GM19452 (cell line): Measurements from ENCODE around the gene RASGRP4.
"Not testable (repeated sequence)": the region's sequence is repeated elsewhere in the genome, so short reads cannot be mapped to it uniquely, and the experiment has no call there.

Experiments
- ATAC-seq: cut with Tn5 transposase; IDR thresholded peaks from one replicate; pipeline ENCODE4 v1.9.1; 2021; ENCODE audit not compliant: unreplicated experiment

The RASGRP4 gene

GRCh38 chr19:38375098-38375493 lies 50.9 kb downstream of the RASGRP4 start:
- no peak for ATAC-seq

GRCh38 chr19:38374332-38375097 lies 51.5 kb downstream of the RASGRP4 start, which contains the start of gene PSMD8:
PSMD8 (plus strand) TSS chr19:38374571; CDS start chr19:38374602, 31 bp downstream.
- ATAC-seq = peak; percentile 95

GRCh38 chr19:38373907-38374331 lies 52.1 kb downstream of the RASGRP4 start:
- ATAC-seq = peak; percentile 1

- ATAC-seq = no peak
Measured at GRCh38 chr19:38371081-38371480, 54.9 kb downstream of the RASGRP4 start.

DNA sequence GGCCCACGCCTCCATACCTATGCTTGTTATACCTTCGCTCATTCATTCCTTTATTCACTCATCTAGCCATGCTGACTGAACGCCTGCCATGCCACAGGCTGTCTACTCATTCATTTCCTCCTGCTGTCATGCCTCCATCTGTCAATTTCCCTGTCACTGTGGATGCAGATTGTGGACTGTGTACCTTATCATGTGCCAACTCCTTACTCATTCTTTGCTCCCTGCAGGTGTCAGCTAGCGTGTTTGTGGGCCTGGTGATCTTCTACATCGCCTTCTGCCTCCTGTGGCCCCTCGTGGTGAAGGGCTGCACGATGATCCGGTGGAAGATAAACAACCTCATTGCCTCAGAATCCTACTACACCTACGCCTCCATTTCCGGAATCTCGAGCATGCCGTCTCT lies 55.7 kb downstream of the RASGRP4 start:
- ATAC-seq = no peak

- ATAC-seq = no peak
Measured at GRCh38 chr19:38369584-38369983, 56.4 kb downstream of the RASGRP4 start.

DNA sequence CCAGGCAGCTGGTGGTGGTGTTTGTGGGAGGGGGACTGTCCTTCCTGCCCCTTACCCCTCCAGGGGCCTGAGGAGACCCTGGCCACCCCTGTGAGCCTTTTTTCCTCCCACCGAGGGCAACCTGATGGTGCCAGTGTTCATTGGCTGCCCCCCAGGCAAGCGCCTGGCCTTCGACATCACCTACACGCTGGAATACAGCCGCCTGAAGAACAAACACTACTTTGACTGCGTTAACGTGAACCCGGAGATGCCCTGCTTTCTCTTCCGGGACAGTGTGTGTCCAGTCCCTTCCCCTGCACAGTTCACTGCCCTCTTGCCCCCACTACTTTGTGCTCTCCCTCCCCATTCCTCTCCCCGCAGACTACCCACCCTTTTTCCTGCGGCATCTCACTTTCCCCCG lies 59.0 kb downstream of the RASGRP4 start:
- ATAC-seq = no peak

GRCh38 chr19:38362946-38363688 lies 62.9 kb downstream of the RASGRP4 start:
- ATAC-seq = not testable (repeated sequence)

DNA sequence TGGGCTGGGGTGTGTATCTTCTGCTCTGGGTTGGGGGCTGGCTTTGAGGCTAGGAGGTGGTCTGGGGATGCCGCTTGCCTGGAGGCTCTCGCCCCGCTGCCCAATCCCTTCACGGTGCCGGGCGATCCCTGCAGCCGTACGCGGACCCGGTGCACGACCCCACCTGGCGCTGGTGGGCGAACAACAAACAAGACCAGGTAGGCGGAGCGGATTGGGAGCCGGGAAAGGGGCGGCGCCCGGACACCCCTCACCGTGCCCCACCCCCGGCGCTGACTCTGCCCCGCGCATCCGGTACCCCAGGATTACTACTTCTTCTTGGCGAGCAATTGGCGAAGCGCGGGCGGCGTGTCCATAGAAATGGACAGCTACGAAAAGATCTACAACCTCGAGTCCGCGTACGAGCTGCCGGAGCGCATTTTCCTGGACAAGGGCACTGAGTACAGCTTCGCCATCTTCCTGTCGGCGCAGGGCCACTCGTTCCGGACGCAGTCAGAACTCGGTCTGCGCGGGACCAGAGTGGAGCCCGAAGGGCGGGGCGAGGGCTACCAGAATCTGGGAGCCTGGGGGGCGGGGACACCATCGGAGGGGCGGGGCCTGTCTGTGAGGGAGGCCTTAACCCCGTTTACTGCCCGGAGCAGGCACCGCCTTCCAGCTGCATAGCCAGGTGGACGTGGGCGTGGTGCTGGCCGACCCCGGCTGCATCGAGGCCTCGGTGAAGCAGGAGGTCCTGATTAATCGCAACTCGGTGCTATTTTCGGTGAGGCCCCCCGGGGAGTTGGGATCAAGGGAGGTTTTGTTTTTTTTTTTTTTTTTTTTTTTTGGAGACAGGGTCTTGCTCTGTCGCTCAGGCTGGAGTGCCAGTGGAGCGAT lies 63.7 kb downstream of the RASGRP4 start:
- ATAC-seq = no peak

DNA sequence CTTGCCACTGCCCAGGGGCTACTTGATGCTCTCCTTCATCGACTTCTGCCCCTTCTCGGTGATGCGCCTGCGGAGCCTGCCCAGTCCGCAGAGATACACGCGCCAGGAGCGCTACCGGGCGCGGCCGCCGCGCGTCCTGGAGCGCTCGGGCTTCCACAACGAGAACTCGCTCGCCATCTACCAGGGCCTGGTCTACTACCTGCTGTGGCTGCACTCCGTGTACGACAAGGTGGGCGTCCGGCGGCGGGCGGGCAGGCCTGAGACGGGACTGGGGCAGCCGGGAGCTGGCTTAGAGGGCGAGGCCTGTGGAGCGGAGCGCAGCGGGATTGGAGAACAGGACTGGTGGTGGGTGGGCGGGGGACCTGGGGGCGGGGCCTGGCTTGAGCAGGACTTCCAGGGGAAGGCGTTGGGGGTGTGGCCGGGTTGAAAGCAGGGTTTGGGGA lies 64.4 kb downstream of the RASGRP4 start:
- ATAC-seq = no peak

GRCh38 chr19:38360839-38361631 lies 65.0 kb downstream of the RASGRP4 start:
- ATAC-seq = no peak

GRCh38 chr19:38360351-38360750 lies 65.7 kb downstream of the RASGRP4 start:
- ATAC-seq = no peak

DNA sequence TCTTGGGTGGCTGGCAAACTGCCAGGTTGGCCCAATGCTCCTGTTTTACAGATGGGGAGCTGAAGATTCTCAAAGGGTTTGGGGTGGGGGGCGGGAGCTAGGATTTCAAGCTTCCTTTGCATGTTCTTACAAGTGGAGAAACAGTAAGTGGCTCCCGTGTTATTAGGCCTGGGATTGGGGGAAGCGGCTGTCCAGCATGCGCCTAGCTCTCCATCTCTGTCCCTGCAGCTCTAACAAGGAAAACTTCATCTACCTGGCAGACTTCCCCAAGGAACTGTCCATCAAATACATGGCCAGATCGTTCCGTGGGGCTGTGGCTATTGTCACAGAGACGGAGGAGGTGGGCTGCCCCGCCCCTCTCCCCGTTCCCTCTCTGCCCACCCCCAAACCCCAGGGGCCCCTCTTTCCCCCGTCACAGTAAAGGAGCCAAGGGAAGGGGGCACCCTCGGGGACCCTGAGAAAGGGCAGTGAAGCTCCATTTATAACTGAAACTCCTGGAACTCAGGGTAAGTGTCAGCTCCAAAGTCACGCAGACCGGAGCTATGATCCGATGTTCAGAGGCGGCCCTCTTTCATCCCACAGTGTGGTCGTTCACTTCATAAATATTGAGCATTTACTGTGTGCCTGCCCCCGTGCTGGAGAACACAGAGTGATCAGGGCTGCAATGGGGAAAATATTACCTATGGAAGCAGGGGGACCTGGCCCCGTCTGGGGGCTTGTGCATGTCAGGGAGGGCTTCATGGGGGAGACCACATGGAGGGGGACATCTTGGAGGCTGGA lies 66.6 kb downstream of the RASGRP4 start:
- no peak for ATAC-seq
